DOHH2 (cell line): ENCODE results near the gene ZBTB24.

Experiments used
- CTCF ChIP-seq: fragments of 200-600 bp; sonication (generic); IDR thresholded peaks from one replicate; pipeline ENCODE4 v1.5.1; 2014; ENCODE audit warnings: antibody characterized with exemption, mild to moderate bottlenecking, low read depth, low read length; ENCODE audit not compliant: poor library complexity, severe bottlenecking
- EZH2phosphoT487 ChIP-seq: fragments of 200-600 bp; sonication (generic); IDR thresholded peaks from 2 replicates; pipeline ENCODE4 v1.6.1; 2017; ENCODE audit warnings: borderline replicate concordance, mild to moderate bottlenecking, antibody characterized with exemption, low read length, moderate library complexity, mixed read lengths

GRCh38 chr6:109428889-109429477 is 54.0 kb downstream of the ZBTB24 start:
- TF ChIP-seq CTCF (no peak), EZH2phosphoT487 (no peak)
